Uterus (tissue), 4 donors: ENCODE data around the gene AMBRA1. TPM values are rescaled to one million over a fixed set of nuclear protein-coding genes. Genes with fewer than 3 reads are reported as not detected.

Source experiments
- DNase-seq, 2 donors: peaks; one replicate each; pipeline ENCODE4 v3.0.0-alpha.2; 2019 to 2020
- H3K27ac ChIP-seq, 2 donors: fragments of 200-600 bp; sonication (generic); 1 replicate in 1 of 2; 2 replicates in 1 of 2; pipeline ENCODE4 v1.5.1; 2016 to 2018
- H3K27me3 ChIP-seq, 2 donors: fragments of 200-600 bp; sonication (generic); one replicate each; pipeline ENCODE4 v1.5.1; 2018 to 2019; ENCODE audit warnings: control low read depth in 1 of 2
- H3K36me3 ChIP-seq, 2 donors: fragments of 200-600 bp; sonication (generic); one replicate each; pipeline ENCODE4 v1.5.1; 2019; ENCODE audit warnings: control low read depth in 1 of 2
- H3K4me1 ChIP-seq, 2 donors: fragments of 200-600 bp; sonication (generic); one replicate each; pipeline ENCODE4 v1.5.1; 2018 to 2019; ENCODE audit warnings: control low read depth in 1 of 2
- H3K4me3 ChIP-seq, 2 donors: fragments of 200-600 bp; sonication (generic); 1 replicate in 1 of 2; 2 replicates in 1 of 2; pipeline ENCODE4 v1.5.1; 2018 to 2019; ENCODE audit warnings: mild to moderate bottlenecking in 1 of 2
- H3K9me3 ChIP-seq, 2 donors: fragments of 200-600 bp; sonication (generic); one replicate each; pipeline ENCODE4 v1.5.1; 2019; ENCODE audit warnings: control low read depth in 1 of 2
- POLR2A ChIP-seq, 2 donors: fragments of 450-650 bp; IDR thresholded peaks; one replicate each; pipeline ENCODE4 v1.6.1; 2016; ENCODE audit warnings: antibody characterized with exemption in 2 of 2, mild to moderate bottlenecking in 1 of 2, moderate library complexity in 1 of 2
- intact Hi-C: fragments of 100-400 bp; cut with DNase I; formaldehyde crosslinking; loops from one replicate; pipeline ENCODE4 v1.15.1; 2023; ENCODE audit warnings: low total_unique reads
- total RNA-seq, 4 donors: library from RNA; depleted of rRNA in 3 of 4; stranded (reverse); fragments of >200 nt in 3 of 4; gene quantifications; one replicate each; pipeline versions ENCODE4 v1.1.0 to v1.2.4, GENCODE V29; 2014 to 2023
- TF ChIP-seq, protein P1 (sequence below), 4 experiments: fragments of 200-600 bp in 2 of 4; fragments of 450-650 bp in 2 of 4; sonication (generic) in 2 of 4; IDR thresholded peaks; one replicate each; pipeline ENCODE4 v1.5.1; 2016 to 2019; ENCODE audit warnings: antibody characterized with exemption in 4 of 4, mild to moderate bottlenecking in 2 of 4, moderate library complexity in 1 of 4
- donor health status: DM: yes; HTN: yes; CAD: no.

AMBRA1 gene
- total RNA-seq, 4 donors from 2014 or later, result 22.6 to 55.3 (median 41.4) TPM

DNA sequence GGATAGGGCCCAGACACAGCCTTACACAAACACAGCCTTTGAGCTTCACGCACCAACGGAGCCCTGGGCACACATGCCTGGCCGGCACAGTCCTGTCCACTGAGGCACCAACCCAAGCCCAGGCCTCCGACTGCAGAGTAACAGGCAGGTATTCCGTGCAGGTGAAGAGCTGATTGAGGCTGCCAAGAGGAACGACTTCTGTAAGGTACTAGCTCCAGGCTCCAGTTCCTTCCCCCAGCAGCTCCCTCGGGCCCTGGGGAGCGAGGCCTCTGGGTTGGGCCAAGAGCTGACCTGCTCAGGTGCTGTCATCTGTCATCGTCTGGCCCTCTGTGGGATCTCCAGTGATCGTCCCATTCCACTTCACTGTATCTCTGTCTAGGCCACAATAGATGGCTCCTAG is 215.5 kb downstream of the AMBRA1 start:
- Histone ChIP-seq H3K4me1 (peaks cover 0 to 9% of the 10 kb centered on the region in 2 donors), H3K27ac (no peak overlapping the region), H3K36me3 (no peaks in the 10 kb centered on the region), H3K27me3 (no peaks in the 10 kb centered on the region), H3K4me3 (no peak overlapping the region), H3K9me3 (no peaks in the 10 kb centered on the region)
- intact Hi-C loops, result no loop called here
- TF ChIP-seq POLR2A (IDR thresholded peaks at IDR 0.05), result no peak
- TF ChIP-seq, protein P1, sequence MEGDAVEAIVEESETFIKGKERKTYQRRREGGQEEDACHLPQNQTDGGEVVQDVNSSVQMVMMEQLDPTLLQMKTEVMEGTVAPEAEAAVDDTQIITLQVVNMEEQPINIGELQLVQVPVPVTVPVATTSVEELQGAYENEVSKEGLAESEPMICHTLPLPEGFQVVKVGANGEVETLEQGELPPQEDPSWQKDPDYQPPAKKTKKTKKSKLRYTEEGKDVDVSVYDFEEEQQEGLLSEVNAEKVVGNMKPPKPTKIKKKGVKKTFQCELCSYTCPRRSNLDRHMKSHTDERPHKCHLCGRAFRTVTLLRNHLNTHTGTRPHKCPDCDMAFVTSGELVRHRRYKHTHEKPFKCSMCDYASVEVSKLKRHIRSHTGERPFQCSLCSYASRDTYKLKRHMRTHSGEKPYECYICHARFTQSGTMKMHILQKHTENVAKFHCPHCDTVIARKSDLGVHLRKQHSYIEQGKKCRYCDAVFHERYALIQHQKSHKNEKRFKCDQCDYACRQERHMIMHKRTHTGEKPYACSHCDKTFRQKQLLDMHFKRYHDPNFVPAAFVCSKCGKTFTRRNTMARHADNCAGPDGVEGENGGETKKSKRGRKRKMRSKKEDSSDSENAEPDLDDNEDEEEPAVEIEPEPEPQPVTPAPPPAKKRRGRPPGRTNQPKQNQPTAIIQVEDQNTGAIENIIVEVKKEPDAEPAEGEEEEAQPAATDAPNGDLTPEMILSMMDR (IDR thresholded peaks at IDR 0.05), result no peak
- DNase-seq, result no peak

DNA sequence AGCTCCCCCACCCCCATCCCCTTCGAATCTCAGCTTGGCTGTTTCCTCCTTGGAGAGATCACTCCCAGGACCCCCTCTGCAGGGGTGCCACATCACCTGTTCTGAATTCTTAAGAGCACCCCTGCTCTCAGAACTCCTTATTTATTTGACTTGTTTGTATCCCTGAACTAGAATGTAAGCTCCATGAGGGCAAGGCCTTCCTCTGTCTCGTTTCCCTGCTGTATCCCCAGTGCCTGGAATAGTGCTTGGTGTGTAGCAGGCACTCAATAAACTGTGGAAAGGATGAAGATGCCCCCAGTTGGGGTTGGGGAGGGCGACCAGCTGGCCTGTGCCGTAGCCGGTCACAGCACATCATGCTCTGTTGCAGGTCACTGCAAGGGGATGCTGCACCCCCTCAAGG is 216.0 kb downstream of the AMBRA1 start:
- intact Hi-C loops, result no loop called here
- Histone ChIP-seq H3K4me3 (no peak overlapping the region), H3K36me3 (no peaks in the 10 kb centered on the region), H3K27me3 (no peaks in the 10 kb centered on the region), H3K9me3 (no peaks in the 10 kb centered on the region), H3K27ac (no peak overlapping the region), H3K4me1 (peaks cover 0 to 9% of the 10 kb centered on the region in 2 donors)
- TF ChIP-seq, protein P1 (IDR thresholded peaks at IDR 0.05), result no peak
- no peak for TF ChIP-seq POLR2A (IDR thresholded peaks at IDR 0.05)
- DNase-seq, result no peak

DNA sequence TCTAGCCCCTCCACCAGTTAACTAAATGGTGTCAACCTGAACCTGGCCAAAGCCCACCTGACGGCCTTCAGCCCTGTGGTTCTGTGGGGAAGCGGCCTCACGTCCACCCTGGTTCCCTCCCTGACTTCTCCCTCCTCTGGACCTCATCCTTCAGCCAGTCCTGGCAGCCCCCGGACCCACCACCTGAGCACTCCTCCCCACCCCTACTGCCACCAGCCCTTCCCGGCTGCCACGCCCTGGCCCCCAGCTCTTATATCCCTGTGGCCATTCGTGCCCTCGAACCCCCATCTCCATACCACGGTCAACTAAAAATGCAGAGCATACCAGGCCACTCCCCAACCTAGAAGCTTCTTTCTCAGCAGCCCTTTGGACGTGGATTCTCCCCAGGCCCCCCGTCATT is 216.5 kb downstream of the AMBRA1 start:
- H3K36me3 ChIP-seq, result no peaks in the 10 kb centered on the region
- H3K4me1 ChIP-seq, result peaks cover 0 to 6% of the 10 kb centered on the region in 2 donors
- no peak overlapping the region for H3K27ac ChIP-seq
- no peak overlapping the region for H3K4me3 ChIP-seq
- intact Hi-C loops, result no loop called here
- no peaks in the 10 kb centered on the region for H3K9me3 ChIP-seq
- DNase-seq, result no peak
- no peak for TF ChIP-seq POLR2A (IDR thresholded peaks at IDR 0.05)
- TF ChIP-seq, protein P1 (IDR thresholded peaks at IDR 0.05), result no peak
- H3K27me3 ChIP-seq, result no peaks in the 10 kb centered on the region

DNA sequence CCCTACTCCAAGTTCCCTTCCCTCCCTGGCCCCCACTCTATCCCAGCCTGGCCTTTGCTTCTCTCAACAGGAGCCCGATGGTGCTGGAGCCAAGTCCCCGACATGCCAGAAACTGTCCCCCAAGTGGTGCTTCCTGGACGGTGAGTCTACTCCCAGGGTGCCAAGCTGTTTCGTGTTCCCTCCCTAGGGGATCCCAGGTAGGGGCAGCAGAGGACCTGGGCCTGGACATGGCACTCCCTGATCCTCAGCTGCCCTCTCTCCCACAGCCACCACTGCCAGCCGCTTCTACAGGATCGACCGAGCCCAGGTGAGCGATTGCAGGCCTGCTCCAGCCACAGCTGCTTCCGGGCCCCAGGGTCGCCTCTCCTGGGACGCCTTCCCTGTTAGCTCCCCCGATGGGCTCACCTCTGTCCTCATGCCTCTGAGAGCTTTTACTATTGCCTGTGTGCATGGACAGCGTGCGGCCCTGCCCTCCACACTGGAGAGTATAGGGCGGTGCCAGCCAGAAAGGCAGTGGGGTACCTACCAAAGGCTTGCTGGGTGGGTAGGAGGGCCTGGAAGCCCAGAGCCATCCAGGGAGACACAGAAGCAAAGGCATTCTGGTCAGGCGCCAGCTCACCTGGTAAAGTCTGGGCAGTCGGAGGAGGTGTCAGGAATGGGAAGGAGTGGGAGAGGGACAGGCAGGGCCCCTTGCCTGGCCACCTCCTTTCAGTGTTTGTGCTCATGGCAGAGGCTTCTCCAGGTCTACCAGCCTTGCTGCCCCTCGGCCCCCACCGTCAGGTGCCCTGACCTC is 217.4 kb downstream of the AMBRA1 start:
- intact Hi-C loops, result no loop called here
- DNase-seq, result no peak
- Histone ChIP-seq H3K27ac (no peak overlapping the region), H3K4me3 (no peak overlapping the region), H3K27me3 (no peaks in the 10 kb centered on the region), H3K4me1 (no peaks in the 10 kb centered on the region), H3K36me3 (no peaks in the 10 kb centered on the region), H3K9me3 (no peaks in the 10 kb centered on the region)
- TF ChIP-seq POLR2A (IDR thresholded peaks at IDR 0.05), result no peak
- TF ChIP-seq, protein P1 (IDR thresholded peaks at IDR 0.05), result no peak

DNA sequence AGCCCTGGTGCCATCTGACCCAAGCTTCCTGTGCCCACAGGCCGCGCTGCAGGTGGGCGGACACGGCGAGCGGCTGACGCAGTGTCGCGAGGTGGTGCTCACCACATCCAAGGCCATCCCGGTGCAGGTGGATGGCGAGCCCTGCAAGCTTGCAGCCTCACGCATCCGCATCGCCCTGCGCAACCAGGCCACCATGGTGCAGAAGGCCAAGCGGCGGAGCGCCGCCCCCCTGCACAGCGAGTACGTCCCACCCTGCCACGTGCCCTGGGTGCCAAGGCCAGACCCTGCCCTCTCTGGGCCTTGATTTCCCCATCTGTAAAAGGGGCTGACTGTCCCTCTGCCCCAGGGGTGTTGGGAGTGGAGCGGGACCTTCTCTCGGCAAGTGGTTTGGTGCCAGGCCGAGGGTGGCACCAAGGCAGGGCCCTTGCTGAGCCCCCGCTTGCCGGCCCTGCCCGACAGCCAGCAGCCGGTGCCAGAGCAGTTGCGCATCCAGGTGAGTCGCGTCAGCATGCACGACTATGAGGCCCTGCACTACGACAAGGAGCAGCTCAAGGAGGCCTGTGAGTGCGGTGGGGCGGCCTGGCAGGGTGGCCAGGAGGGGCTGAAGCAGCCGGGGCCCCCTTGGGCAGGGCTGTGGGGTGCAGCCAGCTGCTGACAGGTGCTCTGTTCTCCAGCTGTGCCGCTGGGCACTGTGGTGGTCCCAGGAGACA is 218.3 kb downstream of the AMBRA1 start:
- no peak for DNase-seq
- Histone ChIP-seq H3K9me3 (no peaks in the 10 kb centered on the region), H3K36me3 (no peaks in the 10 kb centered on the region), H3K4me3 (no peak overlapping the region), H3K4me1 (no peaks in the 10 kb centered on the region), H3K27me3 (no peaks in the 10 kb centered on the region), H3K27ac (no peak overlapping the region)
- TF ChIP-seq, protein P1 (IDR thresholded peaks at IDR 0.05), result no peak
- intact Hi-C loops, result no loop called here
